ENCODE data around the gene ACVR1. TPM values are rescaled to one million over a fixed set of nuclear protein-coding genes. Genes with fewer than 3 reads are reported as not detected.

Gene ACVR1
- total and polyA plus RNA-seq, 2 donors (not counting 3 experiments of a cell fraction or from before 2014, with no cell fraction given) = 24.8 to 33.6 TPM

DNA sequence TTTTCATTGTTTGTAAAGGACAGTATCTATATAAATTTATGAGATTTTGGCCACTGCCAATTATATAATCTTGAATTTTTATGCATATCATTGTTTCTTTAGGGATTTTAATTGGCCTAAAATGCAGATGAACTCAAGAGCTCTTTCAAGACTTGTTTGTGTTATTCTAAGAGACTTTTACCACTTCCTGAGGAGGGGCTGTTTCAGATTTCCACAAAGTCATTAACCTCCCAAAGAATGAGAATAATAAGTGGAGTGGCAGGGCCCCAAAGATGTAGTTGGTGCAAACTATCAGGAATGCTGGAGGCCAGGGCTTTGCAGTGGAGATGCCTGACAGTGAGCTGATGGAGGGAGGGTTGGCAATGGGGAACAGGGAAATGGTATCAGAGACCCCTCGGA, 15.5 kb upstream of the ACVR1 start:
- Histone ChIP-seq H3K4me2 (ENCODE audit: insufficient read depth, low read length) (no peak overlapping the region), H3K9me1 (replicated peaks; ENCODE audit: control insufficient read depth, extremely low read depth, insufficient read depth, low read length) (no peaks in the 10 kb centered on the region), H3K4me1 (ENCODE audit: control insufficient read depth, extremely low read depth, insufficient read depth, low read length) (no peaks in the 10 kb centered on the region), H3K27ac (ENCODE audit: insufficient read depth, low read depth, low read length) (no peak overlapping the region), H3K9me3 (replicated peaks; ENCODE audit: control insufficient read depth, insufficient read depth, low read length) (no peaks in the 10 kb centered on the region), H3K4me3 (replicated peaks in 1 of 3; ENCODE audit: insufficient read depth in 1 of 3, low read depth in 1 of 3, low read length in 3 of 3) (no peak overlapping the region), H3K36me3 (ENCODE audit: control insufficient read depth in 2 of 2, extremely low read depth in 1 of 2, insufficient read depth in 2 of 2, low read length in 2 of 2) (no peaks in the 10 kb centered on the region), H4K20me1 (replicated peaks; ENCODE audit: control insufficient read depth, extremely low read depth, insufficient read depth, low read length) (no peaks in the 10 kb centered on the region), H3K9ac (replicated peaks; ENCODE audit: extremely low read depth, insufficient read depth, low read length) (no peak overlapping the region), H3K27me3 (ENCODE audit: control insufficient read depth in 2 of 2, insufficient read depth in 2 of 2, low read length in 2 of 2) (no peaks in the 10 kb centered on the region), H2AFZ (ENCODE audit: low read depth, low read length) (no peak overlapping the region), H3K79me2 (ENCODE audit: control insufficient read depth, insufficient read depth, low read length) (no peaks in the 10 kb centered on the region)
- BruUV-seq (replicated peaks) = no TSS peak
- intact Hi-C loops (cut with micrococcal nuclease) = no loop called here
- CTCF ChIA-PET = interaction anchor here (0.8 to 1.2 kb wide), 2 partner anchors 10 to 133 kb away, joined by 3 read pairs; no protein-coding TSS in a partner anchor
- POLR2A ChIA-PET = no interaction called here
- TF ChIP-seq POLR2AphosphoS5 (IDR thresholded peaks at IDR 0.05; ENCODE audit: insufficient read depth, low read depth, low read length) = no peak
- TF ChIP-seq GATA2 (IDR thresholded peaks at IDR 0.05; ENCODE audit: insufficient read depth, insufficient read length, low read depth, low read length) = no peak
- TF ChIP-seq POLR2A (IDR thresholded peaks at IDR 0.05; ENCODE audit: low read depth, low read length) = no peak
- TF ChIP-seq, protein P1, sequence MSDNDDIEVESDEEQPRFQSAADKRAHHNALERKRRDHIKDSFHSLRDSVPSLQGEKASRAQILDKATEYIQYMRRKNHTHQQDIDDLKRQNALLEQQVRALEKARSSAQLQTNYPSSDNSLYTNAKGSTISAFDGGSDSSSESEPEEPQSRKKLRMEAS (IDR thresholded peaks at IDR 0.05; ENCODE audit: insufficient read depth, insufficient read length) = no peak
- no peak for TF ChIP-seq EZH2 (IDR thresholded peaks at IDR 0.05; ENCODE audit: borderline replicate concordance, low read depth, low read length, severe bottlenecking)
- dilution Hi-C loops (cut with MboI; ENCODE audit: extremely low pct_ligation_motif_present, low sequenced_read_pairs) = no loop called here
- DNase-seq (ENCODE audit: low read depth, low spot score) = no peak
- no peak for FAIRE-seq

DNA sequence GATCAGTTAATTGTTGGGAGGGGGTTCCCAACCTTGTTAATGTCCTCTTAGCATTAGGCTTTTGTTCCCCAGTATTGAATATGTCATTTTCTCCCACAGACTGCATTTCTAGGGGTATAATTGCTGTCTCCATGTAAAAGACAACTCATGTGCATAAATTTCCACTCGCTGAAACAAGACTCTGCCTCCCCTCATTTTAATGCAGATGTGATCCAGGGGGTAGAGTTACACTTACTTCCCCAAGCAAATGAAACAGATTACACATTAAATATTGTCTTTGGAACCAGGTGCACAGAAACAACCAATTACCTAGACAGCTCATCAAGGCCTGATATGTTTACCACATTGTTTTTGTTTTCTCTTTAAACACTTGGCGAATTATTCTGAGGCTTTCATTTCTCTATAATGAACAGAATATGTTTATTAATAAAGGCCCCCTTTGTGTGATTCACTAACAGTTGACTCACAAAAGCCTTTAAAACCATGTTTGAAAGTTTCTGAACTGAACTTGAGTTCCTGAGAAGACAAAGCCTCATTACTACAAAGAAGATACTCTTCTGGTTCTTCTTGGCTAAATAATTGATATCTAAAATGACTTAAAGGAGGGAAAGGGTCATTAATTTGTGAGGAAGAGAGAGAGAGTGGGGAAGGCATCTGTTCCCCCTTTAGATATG, 15.0 kb upstream of the ACVR1 start:
- Histone ChIP-seq H3K4me2 (ENCODE audit: insufficient read depth, low read length) (no peak overlapping the region), H3K4me1 (ENCODE audit: control insufficient read depth, extremely low read depth, insufficient read depth, low read length) (no peaks in the 10 kb centered on the region), H3K79me2 (ENCODE audit: control insufficient read depth, insufficient read depth, low read length) (no peaks in the 10 kb centered on the region), H3K27me3 (ENCODE audit: control insufficient read depth in 2 of 2, insufficient read depth in 2 of 2, low read length in 2 of 2) (no peaks in the 10 kb centered on the region), H3K9ac (replicated peaks; ENCODE audit: extremely low read depth, insufficient read depth, low read length) (no peak overlapping the region), H3K9me3 (replicated peaks; ENCODE audit: control insufficient read depth, insufficient read depth, low read length) (no peaks in the 10 kb centered on the region), H2AFZ (ENCODE audit: low read depth, low read length) (no peak overlapping the region), H3K4me3 (replicated peaks in 1 of 3; ENCODE audit: insufficient read depth in 1 of 3, low read depth in 1 of 3, low read length in 3 of 3) (no peak overlapping the region), H3K27ac (ENCODE audit: insufficient read depth, low read depth, low read length) (no peak overlapping the region), H3K9me1 (replicated peaks; ENCODE audit: control insufficient read depth, extremely low read depth, insufficient read depth, low read length) (no peaks in the 10 kb centered on the region), H4K20me1 (replicated peaks; ENCODE audit: control insufficient read depth, extremely low read depth, insufficient read depth, low read length) (no peaks in the 10 kb centered on the region), H3K36me3 (ENCODE audit: control insufficient read depth in 2 of 2, extremely low read depth in 1 of 2, insufficient read depth in 2 of 2, low read length in 2 of 2) (no peaks in the 10 kb centered on the region)
- FAIRE-seq (no peak), DNase-seq (ENCODE audit: low read depth, low spot score) (no peak)
- BruUV-seq (replicated peaks) = no TSS peak
- dilution Hi-C loops (cut with MboI; ENCODE audit: extremely low pct_ligation_motif_present, low sequenced_read_pairs) (no loop called here), intact Hi-C loops (cut with micrococcal nuclease) (no loop called here)
- CTCF ChIA-PET = interaction anchor here (1.0 to 1.2 kb wide), 2 partner anchors 11 to 133 kb away, joined by 3 to 5 read pairs; no protein-coding TSS in a partner anchor
- POLR2A ChIA-PET = no interaction called here
- TF ChIP-seq FOS (IDR thresholded peaks at IDR 0.05; ENCODE audit: borderline replicate concordance, insufficient read depth, low read length) (no peak), JUN (IDR thresholded peaks at IDR 0.05; ENCODE audit: borderline replicate concordance, insufficient read depth, insufficient read length, low read depth) (no peak), GATA2 (IDR thresholded peaks at IDR 0.05; ENCODE audit: insufficient read depth, insufficient read length, low read depth, low read length) (no peak)
- TF ChIP-seq, protein P1 (IDR thresholded peaks at IDR 0.05; ENCODE audit: insufficient read depth, insufficient read length) = no peak

All from endothelial cell of umbilical vein (primary cell).